ENCODE measurements around the gene MACIR. TPM values are rescaled to one million over a fixed set of nuclear protein-coding genes. Genes with fewer than 3 reads are reported as not detected.

MACIR gene
- total RNA-seq, 2 experiments from 2014 or later = 6.3 to 7.4 TPM

- CTCF ChIA-PET = interaction anchor here (0.6 to 3.4 kb wide), 30 partner anchors 8 to 641 kb away, joined by 3 to 22 read pairs (median 4); partner anchors contain the start of genes GIN1, MACIR and PPIP5K2
- Mint-ChIP-seq H3K27ac (no peak overlapping the region), H3K27me3 (peaks cover 27% of the 10 kb centered on the region)
Measured at GRCh38 chr5:103224894-103225246, 33.7 kb upstream of the MACIR start.

GRCh38 chr5:103228061-103228460 lies 30.5 kb upstream of the MACIR start:
- H3K9me3 Mint-ChIP-seq = no peaks in the 10 kb centered on the region
- H3K4me3 Mint-ChIP-seq = no peak overlapping the region
- no peak overlapping the region for H3K27ac Mint-ChIP-seq
- POLR2A ChIA-PET = no interaction called here
- peaks cover 10% of the 10 kb centered on the region for H3K4me1 Mint-ChIP-seq
- CTCF ChIA-PET = no interaction called here
- no peaks in the 10 kb centered on the region for H3K36me3 Mint-ChIP-seq (ENCODE audit: low read depth)
- DNase-seq = no peak
- peaks cover 35% of the 10 kb centered on the region for H3K27me3 Mint-ChIP-seq

More at GRCh38 chr5:103224894-103225246, 33.7 kb upstream of the MACIR start:
- no peak overlapping the region for H3K4me3 Mint-ChIP-seq
- no peaks in the 10 kb centered on the region for H3K36me3 Mint-ChIP-seq (ENCODE audit: low read depth)
- POLR2A ChIA-PET = interaction anchor here (1.5 to 2.5 kb wide), 2 partner anchors 34 to 638 kb away, joined by 3 to 10 read pairs; partner anchors contain the start of gene MACIR
- no peak for DNase-seq
- H3K9me3 Mint-ChIP-seq = no peaks in the 10 kb centered on the region
- H3K4me1 Mint-ChIP-seq = peaks cover 10% of the 10 kb centered on the region

- no peaks in the 10 kb centered on the region for H3K9me3 Mint-ChIP-seq
- CTCF ChIA-PET = no interaction called here
- H3K4me3 Mint-ChIP-seq = no peak overlapping the region
Measured at GRCh38 chr5:103228588-103228987, 30.0 kb upstream of the MACIR start.

GRCh38 chr5:103232393-103232999 lies 26.1 kb upstream of the MACIR start:
- CTCF ChIA-PET = interaction anchor here (0.5 to 2.9 kb wide), 7 partner anchors 8 to 291 kb away, joined by 3 to 29 read pairs (median 5); no protein-coding TSS in a partner anchor
- DNase-seq = no peak
- peaks cover 6% of the 10 kb centered on the region for H3K4me1 Mint-ChIP-seq

More at GRCh38 chr5:103228588-103228987, 30.0 kb upstream of the MACIR start:
- Mint-ChIP-seq H3K36me3 (ENCODE audit: low read depth) (no peaks in the 10 kb centered on the region), H3K27ac (no peak overlapping the region), H3K27me3 (peaks cover 35% of the 10 kb centered on the region), H3K4me1 (peaks cover 10% of the 10 kb centered on the region)
- POLR2A ChIA-PET = no interaction called here
- no peak for DNase-seq

GRCh38 chr5:103234239-103234975 lies 24.2 kb upstream of the MACIR start:
- Mint-ChIP-seq H3K36me3 (ENCODE audit: low read depth) (no peaks in the 10 kb centered on the region), H3K4me1 (no peaks in the 10 kb centered on the region), H3K9me3 (no peaks in the 10 kb centered on the region), H3K4me3 (no peak overlapping the region), H3K27ac (no peak overlapping the region), H3K27me3 (peaks cover 22% of the 10 kb centered on the region)
- no peak for DNase-seq
- POLR2A ChIA-PET = no interaction called here
- CTCF ChIA-PET = interaction anchor here (2.9 kb wide), 1 partner anchor 241 kb away, joined by 29 read pairs; no protein-coding TSS in a partner anchor

More at GRCh38 chr5:103232393-103232999, 26.1 kb upstream of the MACIR start:
- Mint-ChIP-seq H3K9me3 (no peaks in the 10 kb centered on the region), H3K36me3 (ENCODE audit: low read depth) (no peaks in the 10 kb centered on the region), H3K4me3 (no peak overlapping the region), H3K27me3 (peaks cover 24% of the 10 kb centered on the region), H3K27ac (no peak overlapping the region)
- POLR2A ChIA-PET = interaction anchor here (1.9 kb wide), 1 partner anchor 27 kb away, joined by 5 read pairs; the partner anchor contains the start of gene MACIR

- ChIA-PET POLR2A (no interaction called here), CTCF (interaction anchor here (1.2 to 1.5 kb wide), 2 partner anchors 11 to 240 kb away, joined by 3 read pairs; no protein-coding TSS in a partner anchor)
- Mint-ChIP-seq H3K27ac (no peak overlapping the region), H3K9me3 (no peaks in the 10 kb centered on the region), H3K36me3 (ENCODE audit: low read depth) (no peaks in the 10 kb centered on the region), H3K4me1 (no peaks in the 10 kb centered on the region), H3K4me3 (no peak overlapping the region), H3K27me3 (peaks cover 23% of the 10 kb centered on the region)
- DNase-seq = no peak
Measured at GRCh38 chr5:103235891-103236290, 22.7 kb upstream of the MACIR start.

GRCh38 chr5:103237778-103238177 lies 20.8 kb upstream of the MACIR start:
- Mint-ChIP-seq H3K4me3 (no peak overlapping the region), H3K36me3 (ENCODE audit: low read depth) (no peaks in the 10 kb centered on the region), H3K27me3 (peaks cover 26% of the 10 kb centered on the region), H3K27ac (no peak overlapping the region), H3K4me1 (no peaks in the 10 kb centered on the region), H3K9me3 (no peaks in the 10 kb centered on the region)
- ChIA-PET POLR2A (no interaction called here), CTCF (interaction anchor here (1.0 kb wide), 1 partner anchor 13 kb away, joined by 4 read pairs; no protein-coding TSS in a partner anchor)
- DNase-seq = no peak

- Mint-ChIP-seq H3K4me1 (peaks cover 4% of the 10 kb centered on the region), H3K4me3 (no peak overlapping the region), H3K27ac (no peak overlapping the region), H3K27me3 (peaks cover 64% of the 10 kb centered on the region), H3K9me3 (no peaks in the 10 kb centered on the region), H3K36me3 (ENCODE audit: low read depth) (no peaks in the 10 kb centered on the region)
- DNase-seq = no peak
- ChIA-PET POLR2A (no interaction called here), CTCF (interaction anchor here (1.7 kb wide), 1 partner anchor 19 kb away, joined by 4 read pairs; no protein-coding TSS in a partner anchor)
Measured at GRCh38 chr5:103243665-103244064, 14.9 kb upstream of the MACIR start.

GRCh38 chr5:103244398-103244797 lies 14.2 kb upstream of the MACIR start:
- Mint-ChIP-seq H3K27ac (no peak overlapping the region), H3K36me3 (ENCODE audit: low read depth) (no peaks in the 10 kb centered on the region), H3K4me1 (peaks cover 4% of the 10 kb centered on the region), H3K4me3 (no peak overlapping the region), H3K27me3 (peaks cover 65% of the 10 kb centered on the region), H3K9me3 (no peaks in the 10 kb centered on the region)
- ChIA-PET CTCF (interaction anchor here (1.7 kb wide), 1 partner anchor 20 kb away, joined by 4 read pairs; no protein-coding TSS in a partner anchor), POLR2A (no interaction called here)
- DNase-seq = no peak

GRCh38 chr5:103245761-103246160 lies 12.8 kb upstream of the MACIR start:
- Mint-ChIP-seq H3K27ac (no peak overlapping the region), H3K4me1 (peaks cover 4% of the 10 kb centered on the region), H3K27me3 (peaks cover 60% of the 10 kb centered on the region), H3K4me3 (no peak overlapping the region), H3K36me3 (ENCODE audit: low read depth) (no peaks in the 10 kb centered on the region), H3K9me3 (no peaks in the 10 kb centered on the region)
- CTCF ChIA-PET = no interaction called here
- DNase-seq = no peak
- POLR2A ChIA-PET = no interaction called here

- no peaks in the 10 kb centered on the region for H3K9me3 Mint-ChIP-seq
- no peak overlapping the region for H3K4me3 Mint-ChIP-seq
- CTCF ChIA-PET = interaction anchor here (1.4 kb wide), 1 partner anchor 22 kb away, joined by 6 read pairs; no protein-coding TSS in a partner anchor
Measured at GRCh38 chr5:103247118-103247517, 11.4 kb upstream of the MACIR start.

GRCh38 chr5:103249068-103249467 lies 9.5 kb upstream of the MACIR start:
- H3K27ac Mint-ChIP-seq = no peak overlapping the region
- POLR2A ChIA-PET = no interaction called here
- CTCF ChIA-PET = no interaction called here
- H3K9me3 Mint-ChIP-seq = no peaks in the 10 kb centered on the region
- no peak for DNase-seq
- no peaks in the 10 kb centered on the region for H3K36me3 Mint-ChIP-seq (ENCODE audit: low read depth)
- no peak overlapping the region for H3K4me3 Mint-ChIP-seq
- H3K4me1 Mint-ChIP-seq = peaks cover 4% of the 10 kb centered on the region
- peaks cover 58% of the 10 kb centered on the region for H3K27me3 Mint-ChIP-seq

More at GRCh38 chr5:103247118-103247517, 11.4 kb upstream of the MACIR start:
- Mint-ChIP-seq H3K36me3 (ENCODE audit: low read depth) (no peaks in the 10 kb centered on the region), H3K27ac (no peak overlapping the region), H3K4me1 (peaks cover 4% of the 10 kb centered on the region), H3K27me3 (peaks cover 66% of the 10 kb centered on the region)
- no peak for DNase-seq
- POLR2A ChIA-PET = no interaction called here

- H3K27ac Mint-ChIP-seq = no peak overlapping the region
- peaks cover 18% of the 10 kb centered on the region for H3K27me3 Mint-ChIP-seq
- H3K9me3 Mint-ChIP-seq = no peaks in the 10 kb centered on the region
- H3K36me3 Mint-ChIP-seq (ENCODE audit: low read depth) = no peaks in the 10 kb centered on the region
- no peak overlapping the region for H3K4me3 Mint-ChIP-seq
- DNase-seq = no peak
- ChIA-PET CTCF (no interaction called here), POLR2A (no interaction called here)
- peaks cover 7% of the 10 kb centered on the region for H3K4me1 Mint-ChIP-seq
Measured at GRCh38 chr5:103254921-103255320, 3.6 kb upstream of the MACIR start.

Measured in activated CD4-positive, alpha-beta memory T cell treated with anti-CD3 and anti-CD28 coated beads, Interleukin-2, amount 10 ng/mL, durations not matched to agents 7 days and 5 days (primary cell).